GM18507 (cell line): ENCODE data around the gene FLT1.
A peak's percentile ranks its signal among the peaks of the same experiment; 100 is the strongest.

Experiments
- DNase-seq: peaks from one replicate; pipeline ENCODE4 v3.0.0; 2011; ENCODE audit warnings: low read depth; ENCODE audit not compliant: insufficient read length; ENCODE audit errors: extremely low spot score
- FAIRE-seq: peaks from 2 replicates; lab custom pipeline; 2011; peaks lifted over from hg19 to GRCh38; lab: Jason Lieb, UNC

FLT1 gene

DNA sequence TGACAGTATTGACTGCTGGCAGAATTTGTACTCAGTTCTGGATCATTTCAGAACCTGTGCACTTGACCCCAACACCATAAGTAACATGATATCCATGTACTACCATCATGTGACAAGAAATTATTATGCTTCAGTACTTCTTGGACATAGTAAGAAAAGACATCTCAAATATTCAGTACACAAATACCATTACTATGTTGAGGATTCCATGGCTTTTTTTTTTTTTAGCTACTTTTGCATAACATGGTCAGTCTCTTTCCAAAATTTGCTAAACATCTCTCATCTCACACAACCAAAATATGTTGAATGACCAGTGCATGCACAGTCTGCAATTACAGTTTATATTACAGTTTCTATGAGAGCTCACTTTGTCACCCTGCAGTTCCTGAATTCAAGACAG is 85.3 kb downstream of the FLT1 start:
- no peak for FAIRE-seq

DNA sequence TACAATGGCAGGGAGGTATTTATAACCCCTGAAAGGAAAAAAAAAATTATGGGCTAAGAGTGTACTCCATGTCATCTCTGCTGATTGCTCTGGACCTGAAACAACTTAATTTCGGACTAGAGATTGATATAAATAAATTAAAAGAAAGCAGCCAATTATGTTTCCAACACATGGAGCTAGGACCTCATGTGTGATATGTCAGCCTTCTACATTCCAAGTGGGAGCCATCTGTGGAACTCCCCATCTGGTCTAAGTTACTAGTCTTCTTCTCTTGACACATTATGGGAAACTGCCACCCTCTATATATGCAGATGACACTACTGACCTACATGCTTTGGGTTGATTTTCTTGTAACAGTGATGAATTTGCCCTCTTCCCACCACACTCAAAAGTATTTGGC is 86.1 kb downstream of the FLT1 start:
- DNase-seq, result no peak
- no peak for FAIRE-seq

More for the DNA sequence above, 85.3 kb downstream of the FLT1 start:
- no peak for DNase-seq

DNA sequence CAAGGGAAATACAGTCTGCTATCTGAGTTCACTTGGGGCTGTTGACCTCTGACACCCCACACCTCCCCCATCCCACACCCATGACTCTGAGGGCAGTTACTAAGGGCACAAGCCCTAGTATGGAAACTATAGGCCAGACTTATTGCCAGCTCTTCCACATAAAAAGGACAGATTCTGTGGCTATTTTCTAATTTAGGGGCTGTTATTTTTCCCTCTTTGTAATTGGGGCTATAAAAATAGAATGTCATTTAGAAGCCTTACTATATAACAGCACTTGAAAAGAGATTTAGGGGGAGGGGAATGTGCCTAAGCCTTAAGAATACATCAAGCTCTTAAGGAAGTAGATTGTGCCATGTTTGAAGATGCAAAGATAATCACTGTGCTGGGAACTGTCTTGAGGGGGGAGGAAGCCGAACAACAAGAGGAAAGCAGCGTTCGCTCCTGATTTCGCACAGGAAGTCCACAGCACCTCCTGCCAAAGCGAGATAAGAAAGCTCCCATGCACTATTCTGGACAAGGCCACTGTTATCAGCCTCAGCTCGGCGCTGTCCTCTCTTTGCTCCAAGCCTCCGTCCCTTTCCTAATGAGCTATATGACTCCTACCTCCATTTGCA is 86.6 kb downstream of the FLT1 start:
- DNase-seq (no peak), FAIRE-seq (peak; percentile 79)

DNA sequence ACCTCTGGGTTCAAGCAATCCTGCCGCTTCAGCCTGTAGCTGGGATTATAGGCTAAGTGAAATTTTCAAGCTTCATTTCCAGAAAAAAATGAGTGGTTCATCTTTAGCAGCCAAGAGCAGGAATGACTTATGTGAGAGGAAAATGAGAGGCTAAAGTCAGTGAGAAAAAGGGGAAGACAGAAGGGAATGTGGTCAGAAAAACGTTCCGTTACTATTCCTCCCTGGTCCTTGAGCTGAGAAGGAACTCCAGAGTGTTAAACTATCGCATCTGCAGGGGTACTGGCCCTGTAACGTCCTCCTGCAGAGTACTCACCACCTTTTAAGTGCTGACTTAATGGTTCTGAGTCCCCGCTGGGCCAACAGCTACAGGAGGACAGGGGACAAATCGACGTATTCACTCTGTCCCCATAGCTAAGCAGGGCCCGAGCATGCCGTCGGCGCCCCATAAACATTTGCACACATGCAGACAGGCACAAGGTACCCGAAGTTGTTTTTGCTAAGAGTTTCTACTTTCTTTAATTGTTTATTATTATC is 88.1 kb downstream of the FLT1 start:
- no peak for DNase-seq
- no peak for FAIRE-seq

DNA sequence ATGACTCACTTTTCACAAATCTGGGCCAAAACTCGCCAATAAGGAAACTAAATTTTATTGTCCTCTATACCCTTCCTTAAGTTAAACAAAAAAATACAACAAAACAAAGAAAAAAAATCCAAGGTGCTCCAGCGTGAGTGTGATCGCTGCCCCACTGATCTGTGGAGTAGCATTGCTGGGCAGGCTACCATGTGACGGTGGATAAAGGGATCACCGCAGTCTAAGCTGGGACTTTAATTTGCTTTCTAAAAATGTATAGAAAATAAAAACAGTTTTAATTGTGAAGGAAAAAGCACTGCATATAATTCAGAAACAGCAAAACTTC is 92.9 kb downstream of the FLT1 start:
- DNase-seq, result no peak
- no peak for FAIRE-seq

DNA sequence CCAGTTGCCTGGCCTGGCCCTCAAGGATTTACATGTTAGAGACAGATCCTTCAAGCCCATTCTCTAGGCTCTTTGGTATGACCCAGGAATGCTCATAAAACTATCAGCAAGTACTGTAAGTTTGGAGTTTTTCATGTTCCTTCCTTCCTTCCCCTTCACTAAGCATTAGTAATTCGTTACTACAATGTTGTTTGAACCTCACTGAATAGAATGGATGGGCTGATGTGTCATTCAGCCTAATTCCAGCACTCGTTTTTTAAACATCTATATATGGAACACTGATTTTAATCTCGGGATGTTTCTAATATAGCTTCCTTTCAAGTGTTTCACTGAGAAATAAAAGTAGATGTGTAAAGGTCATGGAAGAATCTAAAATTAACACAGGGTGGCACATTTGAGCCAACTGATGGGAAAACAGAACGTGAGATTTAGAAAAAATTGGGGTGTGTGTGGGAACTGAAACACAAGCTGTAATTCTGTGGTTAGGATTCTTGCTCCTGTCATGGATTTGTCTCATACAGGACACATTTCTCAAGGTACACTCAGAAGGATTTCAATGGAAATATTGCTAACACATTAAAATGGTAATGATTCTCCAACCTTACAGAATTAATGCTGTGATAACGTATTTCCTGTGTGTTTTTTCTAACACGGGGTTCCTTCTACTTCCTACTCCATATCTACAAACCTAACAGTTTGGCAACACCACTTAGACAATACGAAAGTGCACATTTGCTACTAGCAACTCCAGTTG is 93.4 kb downstream of the FLT1 start:
- DNase-seq, result no peak
- FAIRE-seq, result peak; percentile 80

DNA sequence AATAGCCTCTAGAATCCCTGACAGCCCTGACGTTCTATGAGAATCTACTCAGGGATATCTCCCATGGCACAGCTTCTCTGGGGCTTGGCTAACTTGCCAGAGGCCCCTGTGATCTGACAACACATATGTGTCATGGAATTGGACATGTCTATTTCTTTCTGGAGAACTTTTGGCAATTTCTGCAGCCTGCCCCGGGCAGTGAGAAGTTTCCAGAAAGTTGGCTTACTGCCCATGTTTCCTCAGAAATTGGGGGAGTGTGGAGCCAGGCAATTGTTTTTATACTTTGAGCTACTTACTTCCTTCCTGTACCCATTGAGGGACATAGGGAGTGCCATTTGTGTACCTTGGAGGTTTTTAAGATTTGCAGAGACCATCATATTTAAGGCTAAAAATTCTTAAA is 98.9 kb downstream of the FLT1 start:
- DNase-seq, result no peak
- no peak for FAIRE-seq

DNA sequence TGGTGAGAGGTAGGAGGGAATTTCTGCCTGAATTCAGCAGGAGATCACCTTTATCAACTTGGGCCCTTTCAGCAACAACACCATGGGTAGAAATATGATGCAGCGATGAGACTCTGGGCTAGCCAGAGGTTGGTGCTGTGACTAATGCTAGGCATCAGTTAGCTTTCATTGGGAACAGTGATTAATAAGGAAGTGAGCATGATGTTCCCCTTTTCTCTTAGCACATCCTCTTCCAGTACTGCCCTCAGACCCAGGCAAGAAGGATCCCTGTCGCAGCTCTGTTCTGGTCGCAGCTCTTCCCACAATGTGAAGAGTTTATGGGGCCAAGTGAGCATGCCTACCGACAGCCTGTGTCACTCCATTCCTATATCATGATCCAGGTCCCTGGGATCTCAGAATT is 100.5 kb downstream of the FLT1 start:
- DNase-seq (no peak), FAIRE-seq (no peak)

DNA sequence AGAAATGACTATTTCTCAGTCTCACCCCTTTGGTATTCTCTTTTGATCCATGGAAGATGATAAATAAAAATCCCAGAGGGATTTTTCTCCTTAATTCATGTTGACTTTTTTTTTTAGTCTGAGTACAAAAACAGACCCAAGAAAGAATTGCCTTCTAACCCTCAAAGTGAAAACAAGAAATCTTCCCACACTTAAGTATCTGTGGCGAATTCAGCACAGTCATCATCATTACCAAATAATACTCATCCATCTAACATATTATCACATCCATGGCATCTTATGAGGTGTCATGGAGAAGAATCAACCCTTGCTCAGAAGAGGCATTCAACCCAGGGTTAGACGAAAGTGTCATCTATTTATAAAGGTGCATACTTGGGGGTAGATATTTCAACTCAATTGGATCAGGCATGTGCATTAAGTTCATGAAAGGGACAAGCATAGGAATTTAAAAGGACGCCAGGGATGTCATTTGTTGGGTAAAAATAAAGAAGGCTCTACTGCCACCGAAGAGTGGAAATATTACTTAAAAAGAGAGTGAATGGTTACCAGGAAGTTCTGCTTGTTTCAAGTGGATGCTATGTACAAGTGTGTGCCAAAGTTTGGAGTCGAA is 101.9 kb downstream of the FLT1 start:
- FAIRE-seq (no peak), DNase-seq (no peak)

DNA sequence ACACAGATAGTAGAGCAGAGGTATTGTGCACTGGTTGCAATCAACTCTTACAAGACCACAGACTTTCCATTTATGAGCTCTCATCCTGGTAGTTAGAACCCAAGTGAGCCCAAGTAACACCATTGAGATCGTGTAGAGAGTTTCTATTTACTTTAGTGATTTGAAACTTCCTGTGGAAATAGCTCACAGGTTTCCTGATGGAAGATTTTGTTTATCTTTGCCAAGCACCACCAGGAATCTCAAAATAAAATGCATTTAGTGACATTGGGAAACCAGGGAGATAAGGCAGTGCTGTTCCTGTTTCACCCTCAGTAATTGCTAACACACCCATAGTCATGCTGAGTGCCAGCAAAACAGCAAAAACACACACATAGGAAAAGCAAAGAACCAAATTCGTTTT is 102.5 kb downstream of the FLT1 start:
- no peak for FAIRE-seq
- DNase-seq, result no peak

DNA sequence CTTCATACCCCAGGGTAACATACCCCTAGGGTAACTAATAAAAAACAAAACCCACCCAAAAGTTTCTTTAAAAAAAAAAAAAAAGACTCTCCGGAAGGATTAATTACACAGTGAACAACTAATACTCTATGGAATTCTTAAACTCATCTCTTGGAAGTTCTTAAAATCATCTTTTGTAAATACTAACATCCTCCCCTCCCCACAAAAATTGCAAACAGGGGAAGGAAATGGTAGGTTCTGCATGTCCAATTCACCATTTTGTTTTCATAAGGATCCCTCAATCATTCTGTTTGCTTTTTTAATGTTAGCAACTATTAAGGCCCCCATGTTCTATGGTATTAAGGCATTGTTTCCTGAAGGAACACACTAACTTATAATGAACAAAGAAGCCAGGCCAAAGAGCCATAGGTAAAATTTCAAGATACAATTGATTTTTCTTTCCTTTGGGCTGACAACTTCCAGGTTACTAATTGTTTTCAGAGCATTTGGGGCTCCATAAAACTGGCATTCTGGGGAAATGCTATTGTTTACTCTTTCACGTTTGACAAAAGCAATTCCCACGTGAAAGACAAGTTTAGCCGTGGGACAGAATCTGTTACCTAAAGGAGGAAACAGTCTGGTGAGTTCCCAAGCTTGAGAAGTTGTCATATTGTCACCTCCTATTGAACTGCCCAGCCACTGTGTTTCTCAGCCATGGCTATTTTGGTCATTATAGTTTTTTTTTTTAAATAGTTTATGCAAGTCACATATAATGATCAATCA is 107.0 kb downstream of the FLT1 start:
- DNase-seq (no peak), FAIRE-seq (no peak)

DNA sequence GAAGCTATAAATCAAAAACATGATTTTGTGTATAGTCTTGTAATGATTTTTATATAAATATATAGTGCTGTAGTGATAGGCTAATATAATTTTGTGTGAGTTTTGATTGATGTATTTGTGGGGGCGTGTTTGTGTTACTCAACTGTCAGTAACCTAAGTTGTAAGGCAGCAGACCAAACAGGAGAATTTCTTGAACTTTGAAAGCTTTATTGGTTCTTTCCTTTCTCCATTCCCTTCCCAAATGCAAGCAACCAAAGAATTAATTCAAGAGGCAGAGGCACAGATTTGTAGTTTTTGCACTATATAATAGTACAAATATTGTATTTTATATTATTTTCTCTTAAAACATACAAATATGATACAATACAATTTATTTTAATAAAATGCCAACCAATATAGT is 109.6 kb downstream of the FLT1 start:
- DNase-seq (no peak), FAIRE-seq (no peak)

DNA sequence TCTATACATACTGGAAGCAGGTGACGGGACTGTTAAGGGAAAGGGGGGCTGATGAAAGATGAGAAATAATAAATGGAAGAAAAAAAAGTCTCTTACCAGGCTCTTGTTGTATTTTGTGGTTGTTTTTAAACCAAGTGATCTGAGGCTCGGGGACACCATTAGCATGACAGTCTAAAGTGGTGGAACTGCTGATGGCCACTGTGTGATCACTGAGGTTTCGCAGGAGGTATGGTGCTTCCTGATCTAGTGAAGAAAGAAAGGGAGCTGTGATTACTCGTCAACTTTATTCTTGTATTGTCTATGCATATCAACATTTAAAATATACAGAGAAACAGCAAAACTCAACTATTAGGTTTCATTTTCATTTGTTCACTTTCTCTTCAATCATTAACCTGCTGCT is 110.1 kb downstream of the FLT1 start:
- FAIRE-seq, result peak; percentile 83
- no peak for DNase-seq

DNA sequence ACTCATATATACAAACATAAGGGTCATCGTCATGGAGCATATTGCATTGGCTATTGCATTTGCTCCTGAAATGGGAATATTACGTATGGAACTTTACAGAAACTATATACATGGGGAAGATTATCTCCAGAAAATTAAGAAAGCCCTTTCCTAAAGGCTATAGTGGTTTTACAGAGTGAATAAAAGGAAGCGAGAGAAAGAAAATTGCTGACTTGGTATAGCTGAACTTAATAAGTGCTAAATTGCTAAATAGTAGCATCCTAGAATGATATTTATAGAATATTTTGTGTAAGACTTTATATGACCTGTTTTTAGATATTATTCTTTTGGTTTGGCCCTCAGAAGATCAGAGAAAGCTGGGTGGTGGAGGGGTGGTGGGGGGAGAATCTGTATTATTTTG is 114.6 kb downstream of the FLT1 start:
- no peak for FAIRE-seq
- no peak for DNase-seq

DNA sequence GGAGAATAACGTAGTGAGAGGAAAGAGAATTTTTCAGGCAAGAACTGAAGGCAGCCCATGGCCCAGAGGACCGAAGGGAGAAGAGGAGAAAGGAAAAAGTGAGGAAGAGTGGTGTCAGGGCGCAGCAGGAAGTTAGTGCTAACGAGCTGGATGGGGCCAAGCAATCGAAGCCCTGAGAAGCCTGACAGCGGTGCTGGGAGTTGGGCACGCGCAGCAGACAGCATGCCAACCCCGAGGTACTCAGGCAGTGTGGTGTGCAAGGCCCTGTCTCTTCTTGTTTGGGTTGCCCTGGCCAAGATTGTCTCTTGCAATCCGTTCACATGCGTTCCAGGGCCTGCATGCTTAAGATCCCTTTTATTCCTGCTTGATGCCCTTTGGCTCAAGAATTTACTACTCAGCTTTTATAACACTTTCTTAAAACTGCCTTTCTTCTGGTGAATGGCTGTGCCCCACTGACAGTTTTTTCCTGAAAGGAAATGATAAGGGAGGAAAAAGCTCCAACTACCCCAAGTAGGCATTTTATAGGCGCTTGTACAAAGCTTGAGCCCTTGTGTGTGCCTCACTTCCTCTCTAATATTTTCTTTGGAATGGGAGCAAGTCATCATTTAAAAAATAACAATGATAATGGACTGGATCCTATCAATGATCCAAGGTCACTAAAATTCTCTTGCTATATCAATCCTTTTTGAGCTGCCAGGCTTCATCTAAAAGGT is 115.4 kb downstream of the FLT1 start:
- FAIRE-seq, result no peak
- DNase-seq, result no peak

DNA sequence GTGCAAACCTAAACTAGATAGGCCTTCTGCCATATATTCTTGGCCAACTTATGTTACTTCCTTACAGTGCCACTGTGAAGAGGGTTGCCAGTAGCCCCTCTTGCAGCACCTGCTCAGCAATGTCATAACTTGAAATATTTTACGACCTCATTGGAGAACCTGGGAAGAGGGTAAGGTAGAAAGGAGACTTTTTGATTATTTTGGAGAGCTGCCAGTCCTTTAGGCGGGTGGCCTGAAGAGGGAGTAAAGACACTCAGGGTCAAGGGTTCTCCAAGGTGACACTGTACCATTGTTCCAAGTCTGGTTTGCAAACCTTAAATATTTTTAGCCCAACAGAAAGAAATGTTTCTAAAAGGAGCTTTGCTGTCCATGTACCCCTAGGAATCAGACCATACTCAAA is 118.3 kb downstream of the FLT1 start:
- FAIRE-seq, result no peak
- no peak for DNase-seq

DNA sequence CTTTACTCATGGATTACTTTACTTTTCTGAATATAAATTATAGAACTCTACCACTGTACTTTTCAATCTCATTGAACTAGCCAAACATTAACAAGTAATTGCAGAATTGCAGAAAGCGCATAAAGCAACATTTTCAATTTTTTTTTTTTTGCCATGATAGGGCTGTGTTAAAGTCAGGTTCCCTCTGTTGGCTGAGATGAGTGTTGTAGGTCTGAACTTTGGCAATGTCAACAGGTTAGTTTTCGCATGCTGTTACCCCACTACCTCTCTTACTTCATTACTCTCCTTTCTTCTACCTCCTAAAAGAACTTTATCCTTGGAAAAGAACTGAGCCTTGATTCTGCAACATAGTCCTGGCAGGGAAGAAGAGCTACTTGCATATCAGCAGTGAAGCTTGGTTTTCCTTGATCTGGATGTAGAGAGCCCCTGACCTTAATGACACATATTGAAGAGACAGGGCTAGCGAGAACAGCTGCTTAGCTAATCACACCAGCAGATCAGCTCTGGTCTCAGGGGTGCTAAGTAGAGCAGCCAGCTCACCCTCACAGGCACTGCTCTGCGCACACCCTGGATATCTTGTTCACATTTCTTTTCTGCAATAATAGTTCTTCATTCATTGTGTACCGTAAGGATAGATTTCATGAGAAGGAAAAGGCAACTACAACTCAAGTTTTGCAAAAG is 119.5 kb downstream of the FLT1 start:
- DNase-seq, result no peak

DNA sequence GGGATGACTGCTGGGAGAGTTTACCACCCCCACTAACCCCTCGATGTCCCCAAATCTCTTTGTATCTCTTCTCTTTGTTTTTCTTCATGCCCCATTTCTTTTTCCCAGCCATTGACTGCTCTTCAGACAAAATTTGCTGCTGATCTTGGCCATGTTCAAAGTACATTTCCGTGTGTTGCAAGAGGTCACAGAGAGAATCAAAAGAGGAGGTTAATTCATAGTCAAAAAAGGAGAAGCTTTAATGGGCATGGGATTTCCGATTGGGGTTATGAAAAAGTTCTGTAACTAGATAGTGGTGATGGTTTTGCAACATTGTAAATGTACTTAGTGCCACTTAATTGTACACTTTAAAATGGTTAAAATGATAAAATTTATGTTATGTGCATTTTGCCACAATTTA is 121.1 kb downstream of the FLT1 start:
- no peak for FAIRE-seq
- DNase-seq, result no peak

More for the DNA sequence above, 119.5 kb downstream of the FLT1 start:
- FAIRE-seq, result no peak

DNA sequence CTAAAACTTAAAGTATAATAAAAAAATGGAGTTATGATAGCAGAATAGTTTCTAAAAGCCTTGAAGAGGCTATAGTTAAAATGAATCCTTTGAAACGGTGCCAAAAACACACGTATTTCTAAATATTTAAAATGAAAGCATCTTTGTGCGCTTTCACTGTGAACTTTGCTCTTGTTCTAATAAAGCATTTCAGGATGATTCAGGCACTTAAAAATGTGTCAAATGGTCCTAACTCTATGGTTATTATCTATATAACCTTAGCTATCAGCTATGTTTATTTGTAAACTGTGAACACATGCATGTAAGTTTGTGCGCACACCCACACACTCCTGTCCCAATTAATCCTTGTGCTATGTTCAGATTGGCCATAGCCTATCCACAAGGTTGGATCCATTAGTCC is 124.5 kb downstream of the FLT1 start:
- no peak for DNase-seq
- no peak for FAIRE-seq
